Fibroblast of mammary gland (primary cell): Measurements from ENCODE around the gene TUFT1.

Experiments
- DNase-seq: peaks from one replicate; pipeline ENCODE4 v3.0.0-alpha.2; 2010; ENCODE audit warnings: low read depth
- H3K4me3 ChIP-seq: 2 replicates; pipeline ENCODE4 v1.5.1; 2011; ENCODE audit warnings: low read depth, mild to moderate bottlenecking, low read length, moderate library complexity; ENCODE audit not compliant: control insufficient read depth
- TF ChIP-seq, protein P1 (sequence below): conservative IDR thresholded peaks from 2 replicates; pipeline ENCODE4 v1.5.1; 2011; ENCODE audit warnings: low read depth, low read length, inconsistent platforms; ENCODE audit not compliant: control insufficient read depth, insufficient read depth

TUFT1 gene

DNA sequence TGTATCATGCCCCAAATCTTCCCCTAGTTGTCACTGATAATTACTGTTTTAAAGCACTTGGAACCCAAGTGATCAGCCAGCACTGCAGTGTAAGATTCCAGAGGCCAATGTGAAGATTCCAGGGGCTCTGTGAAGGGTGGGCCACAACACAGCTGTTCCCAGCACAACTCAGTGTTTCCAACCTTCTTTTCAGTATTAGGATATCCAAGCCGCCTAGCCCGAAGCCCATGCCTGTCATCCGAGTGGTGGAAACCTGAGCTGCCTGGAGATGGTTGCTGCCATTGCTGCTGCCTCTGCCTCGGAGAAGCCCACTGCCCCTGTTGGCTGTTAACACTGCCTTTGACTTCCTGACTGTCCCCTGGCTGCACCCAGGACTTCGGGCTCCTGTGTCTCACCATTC lies 41.3 kb downstream of the TUFT1 start:
- DNase-seq, result no peak
- H3K4me3 ChIP-seq, result no peak overlapping the region
- TF ChIP-seq, protein P1, sequence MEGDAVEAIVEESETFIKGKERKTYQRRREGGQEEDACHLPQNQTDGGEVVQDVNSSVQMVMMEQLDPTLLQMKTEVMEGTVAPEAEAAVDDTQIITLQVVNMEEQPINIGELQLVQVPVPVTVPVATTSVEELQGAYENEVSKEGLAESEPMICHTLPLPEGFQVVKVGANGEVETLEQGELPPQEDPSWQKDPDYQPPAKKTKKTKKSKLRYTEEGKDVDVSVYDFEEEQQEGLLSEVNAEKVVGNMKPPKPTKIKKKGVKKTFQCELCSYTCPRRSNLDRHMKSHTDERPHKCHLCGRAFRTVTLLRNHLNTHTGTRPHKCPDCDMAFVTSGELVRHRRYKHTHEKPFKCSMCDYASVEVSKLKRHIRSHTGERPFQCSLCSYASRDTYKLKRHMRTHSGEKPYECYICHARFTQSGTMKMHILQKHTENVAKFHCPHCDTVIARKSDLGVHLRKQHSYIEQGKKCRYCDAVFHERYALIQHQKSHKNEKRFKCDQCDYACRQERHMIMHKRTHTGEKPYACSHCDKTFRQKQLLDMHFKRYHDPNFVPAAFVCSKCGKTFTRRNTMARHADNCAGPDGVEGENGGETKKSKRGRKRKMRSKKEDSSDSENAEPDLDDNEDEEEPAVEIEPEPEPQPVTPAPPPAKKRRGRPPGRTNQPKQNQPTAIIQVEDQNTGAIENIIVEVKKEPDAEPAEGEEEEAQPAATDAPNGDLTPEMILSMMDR, result no peak

DNA sequence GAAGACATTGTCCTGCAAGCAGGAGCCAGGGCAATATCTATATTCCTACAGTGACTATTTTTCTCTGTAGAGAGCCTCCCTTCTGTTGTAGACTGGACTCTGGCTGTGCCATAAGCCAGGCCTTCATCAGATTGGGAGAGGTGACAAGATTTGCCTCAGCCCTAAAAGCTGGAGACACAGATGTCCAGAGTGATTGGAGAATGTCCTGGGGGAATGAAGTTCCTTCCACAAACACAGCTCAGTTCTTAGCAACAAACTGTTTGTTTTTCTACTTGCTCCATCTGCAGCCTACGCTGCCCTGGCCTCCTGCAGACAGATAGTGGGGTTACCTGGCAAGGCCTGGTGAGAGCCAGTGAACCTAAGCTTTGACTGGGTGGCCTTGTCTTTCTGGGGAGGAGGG lies 41.8 kb downstream of the TUFT1 start:
- H3K4me3 ChIP-seq, result no peak overlapping the region
- no peak for DNase-seq
- TF ChIP-seq, protein P1, result no peak

DNA sequence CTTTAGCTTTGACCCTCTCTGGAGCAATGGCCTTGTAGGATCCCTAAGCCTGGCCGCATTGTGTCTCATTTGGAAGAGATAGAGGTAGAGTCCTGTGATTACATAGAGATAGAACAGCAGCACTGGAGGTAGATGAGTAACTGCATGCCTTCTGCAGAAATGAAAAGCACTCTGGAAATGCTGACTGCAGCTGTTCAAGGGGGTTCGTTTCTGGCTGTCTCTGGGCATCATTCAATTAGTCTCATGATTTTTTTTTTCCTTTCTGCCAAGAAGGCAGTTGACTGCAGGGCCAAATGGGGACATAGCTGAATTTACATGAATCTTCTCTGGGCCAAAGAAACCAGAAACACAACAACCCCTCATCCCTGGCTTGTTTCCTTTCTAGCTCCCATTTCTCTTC lies 43.7 kb downstream of the TUFT1 start:
- H3K4me3 ChIP-seq, result no peak overlapping the region
- no peak for DNase-seq
- TF ChIP-seq, protein P1, result no peak

DNA sequence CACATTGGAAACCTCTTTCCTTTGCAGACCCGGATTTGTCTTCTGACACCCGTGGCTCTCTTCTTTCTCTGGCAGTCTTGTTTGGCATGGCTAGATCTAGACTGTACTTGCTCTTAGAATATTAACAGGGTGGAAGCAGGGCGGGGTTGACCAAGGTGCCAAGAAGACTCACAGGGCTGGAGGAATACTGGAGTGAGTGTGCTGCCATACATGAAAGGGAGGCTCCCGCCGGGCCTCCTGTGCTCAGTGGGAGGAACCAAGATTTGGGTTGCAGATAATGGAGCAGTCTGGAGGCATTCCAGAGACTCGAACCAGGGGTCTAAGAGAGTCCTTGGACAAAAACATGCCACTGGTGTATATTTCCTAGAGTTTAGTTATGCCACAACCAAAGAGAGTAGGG lies 44.2 kb downstream of the TUFT1 start:
- DNase-seq, result no peak

DNA sequence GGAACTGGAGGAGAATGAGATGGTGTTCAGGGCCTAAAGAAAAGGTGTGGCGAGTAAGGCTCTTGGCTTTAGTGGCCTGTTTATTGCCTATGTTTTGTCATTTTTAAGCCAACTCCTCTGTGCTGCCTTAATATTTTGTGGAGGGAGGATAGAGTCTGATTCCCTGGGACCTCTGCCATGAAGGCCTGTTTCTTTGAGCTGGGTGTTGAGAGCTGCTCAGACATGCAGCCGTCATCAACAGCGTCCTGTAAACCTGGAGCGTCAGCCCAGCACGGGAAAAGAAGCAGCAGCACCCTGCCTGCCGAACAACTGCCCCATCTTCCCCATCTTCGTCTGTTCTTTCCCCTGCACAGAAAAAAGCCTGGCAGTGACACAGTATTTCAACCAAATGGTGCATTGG lies 44.7 kb downstream of the TUFT1 start:
- no peak for DNase-seq
- TF ChIP-seq, protein P1, result no peak

More for the DNA sequence above, 44.2 kb downstream of the TUFT1 start:
- TF ChIP-seq, protein P1, result no peak
- no peak overlapping the region for H3K4me3 ChIP-seq

DNA sequence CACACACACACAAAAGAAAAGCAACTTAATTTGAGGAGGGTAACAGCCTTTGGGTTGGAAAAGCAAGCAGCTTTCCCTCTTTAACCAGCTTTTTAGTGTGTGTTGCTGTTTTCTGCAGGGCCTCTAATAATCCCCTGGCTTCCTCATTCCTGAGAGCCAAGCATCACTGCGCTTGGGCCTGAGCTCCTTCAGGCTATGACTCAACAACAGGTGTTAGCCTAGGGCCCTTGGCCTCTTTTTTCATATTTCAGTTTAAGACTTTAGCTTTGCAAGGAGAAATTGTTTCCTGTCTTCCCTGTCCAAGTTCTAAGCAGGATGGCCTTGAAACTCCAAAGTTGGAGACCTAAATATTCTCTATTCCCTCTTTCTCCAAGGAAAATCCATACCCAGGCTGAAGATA lies 45.5 kb downstream of the TUFT1 start:
- TF ChIP-seq, protein P1, result no peak
- peak; percentile 62 for DNase-seq

More for the DNA sequence above, 44.7 kb downstream of the TUFT1 start:
- no peak overlapping the region for H3K4me3 ChIP-seq

DNA sequence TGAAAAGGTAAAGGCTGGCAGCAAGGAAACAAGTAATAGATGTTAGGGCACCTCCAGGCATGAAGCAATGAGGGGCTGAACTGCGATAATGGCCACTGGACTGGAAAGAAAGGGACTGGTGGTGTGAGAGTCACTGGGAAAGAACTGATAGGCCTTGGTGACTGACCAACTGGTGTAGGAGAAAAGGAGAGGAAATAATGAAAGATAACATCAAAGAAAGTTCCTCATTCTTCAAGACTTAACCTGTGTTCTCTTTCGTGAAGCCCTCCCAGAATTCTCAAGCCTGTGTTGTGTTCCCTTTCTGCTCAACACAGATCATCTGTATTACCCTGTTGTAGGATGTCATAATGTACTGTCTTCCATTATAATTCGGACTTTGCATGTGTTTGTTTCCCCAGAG lies 50.9 kb downstream of the TUFT1 start:
- TF ChIP-seq, protein P1, result no peak
- no peak overlapping the region for H3K4me3 ChIP-seq
- no peak for DNase-seq

More for the DNA sequence above, 45.5 kb downstream of the TUFT1 start:
- no peak overlapping the region for H3K4me3 ChIP-seq
